GM12891 (cell line): ENCODE measurements around the gene ZNF208. TPM values are rescaled to one million over a fixed set of nuclear protein-coding genes. Genes with fewer than 3 reads are reported as not detected.
"Not testable (repeated sequence)": the region's sequence is repeated elsewhere in the genome, so short reads cannot be mapped to it uniquely, and the experiment has no call there.

Source experiments
- DNase-seq: peaks from one replicate; pipeline ENCODE4 v3.0.0; 2011; ENCODE audit warnings: low spot score; ENCODE audit not compliant: insufficient read length
- FAIRE-seq: peaks from 2 replicates; lab custom pipeline; 2011; peaks lifted over from hg19 to GRCh38; lab: Jason Lieb, UNC
- PAX5 ChIP-seq: IDR thresholded peaks from 2 replicates; pipeline ENCODE4 v1.6.1; 2011; ENCODE audit warnings: low read length, moderate library complexity, mild to moderate bottlenecking; ENCODE audit not compliant: insufficient read depth, severe bottlenecking
- POLR2A ChIP-seq: IDR thresholded peaks from 2 replicates; pipeline ENCODE4 v1.6.1; 2011; ENCODE audit warnings: low read depth, low read length, control low read depth
- POLR2AphosphoS5 ChIP-seq: IDR thresholded peaks from 2 replicates; pipeline ENCODE4 v1.6.1; 2011; ENCODE audit warnings: low read depth, low read length, control low read depth
- POU2F2 ChIP-seq: IDR thresholded peaks from 2 replicates; pipeline ENCODE4 v1.6.1; 2011; ENCODE audit warnings: low read depth, mild to moderate bottlenecking, control low read depth, low read length, moderate library complexity
- SPI1 ChIP-seq: IDR thresholded peaks from 2 replicates; pipeline ENCODE4 v1.6.1; 2011; ENCODE audit warnings: low read depth, low read length, control low read depth
- TAF1 ChIP-seq: IDR thresholded peaks from 2 replicates; pipeline ENCODE4 v1.6.1; 2011; ENCODE audit warnings: low read depth, low read length, control low read depth
- polyA plus RNA-seq: library from polyadenylated mRNA; unstranded; fragments of >200 nt; gene quantifications from one replicate; pipeline ENCODE4 v1.2.1, GENCODE V29; 2012; ENCODE audit warnings: low read depth, missing spikeins, inconsistent platforms; ENCODE audit not compliant: missing spikeins

The ZNF208 gene
- polyA plus RNA-seq = 0.08 TPM

- DNase-seq, FAIRE-seq: not testable (repeated sequence)
These were observed at the start of gene ZNF208 for GRCh38 chr19:22010437-22011143. Gene ZNF208 (minus strand): TSS chr19:22010943. CDS start chr19:22010794, 149 bp downstream.

- DNase-seq (no peak), FAIRE-seq (no peak)
- no peak for TF ChIP-seq TAF1
- no peak for TF ChIP-seq SPI1
- no peak for TF ChIP-seq POLR2AphosphoS5
- TF ChIP-seq POU2F2 = no peak
- TF ChIP-seq PAX5 = no peak
- no peak for TF ChIP-seq POLR2A
These were observed 41.9 kb upstream of the ZNF208 start for GRCh38 chr19:22052644-22053013.

- not testable (repeated sequence) for DNase-seq, FAIRE-seq
These were observed 30.4 kb upstream of the ZNF208 start for GRCh38 chr19:22041151-22041550.

- no peak for FAIRE-seq
- no peak for DNase-seq
- TF ChIP-seq POLR2A = no peak
- TF ChIP-seq TAF1 = no peak
- TF ChIP-seq SPI1 = no peak
- TF ChIP-seq POU2F2 = no peak
- TF ChIP-seq POLR2AphosphoS5 = no peak
- TF ChIP-seq PAX5 = no peak
These were observed 19.9 kb upstream of the ZNF208 start for GRCh38 chr19:22030680-22031079.

- TF ChIP-seq TAF1 (no peak), POLR2AphosphoS5 (no peak), SPI1 (no peak), PAX5 (no peak), POU2F2 (no peak), POLR2A (no peak)
- DNase-seq = no peak
- no peak for FAIRE-seq
These were observed 15.9 kb upstream of the ZNF208 start for GRCh38 chr19:22026687-22027086.

GRCh38 chr19:22025539-22025938, 14.8 kb upstream of the ZNF208 start:
- not testable (repeated sequence) for FAIRE-seq, DNase-seq

- FAIRE-seq = no peak
- DNase-seq = no peak
- TF ChIP-seq SPI1 (no peak), POLR2AphosphoS5 (no peak), POU2F2 (no peak), POLR2A (no peak), TAF1 (no peak), PAX5 (no peak)
These were observed 40.3 kb downstream of the ZNF208 start for GRCh38 chr19:21970466-21970865.

GRCh38 chr19:21947775-21948174, 63.0 kb downstream of the ZNF208 start:
- TF ChIP-seq POLR2A (no peak), POLR2AphosphoS5 (no peak), SPI1 (no peak), PAX5 (no peak), POU2F2 (no peak), TAF1 (no peak)
- FAIRE-seq = no peak
- no peak for DNase-seq

- DNase-seq (no peak), FAIRE-seq (no peak)
- no peak for TF ChIP-seq POLR2AphosphoS5
- TF ChIP-seq POLR2A = no peak
- TF ChIP-seq SPI1 = no peak
- TF ChIP-seq TAF1 = no peak
- no peak for TF ChIP-seq POU2F2
- TF ChIP-seq PAX5 = no peak
These were observed 70.1 kb downstream of the ZNF208 start for GRCh38 chr19:21940684-21941083.

- no peak for DNase-seq
- no peak for TF ChIP-seq SPI1
- no peak for TF ChIP-seq TAF1
- TF ChIP-seq PAX5 = no peak
- no peak for TF ChIP-seq POLR2A
- no peak for TF ChIP-seq POLR2AphosphoS5
- no peak for TF ChIP-seq POU2F2
- no peak for FAIRE-seq
These were observed 76.2 kb downstream of the ZNF208 start for GRCh38 chr19:21934593-21934992.

- TF ChIP-seq TAF1 = no peak
- TF ChIP-seq POLR2AphosphoS5 = no peak
- TF ChIP-seq PAX5 = no peak
- no peak for TF ChIP-seq POLR2A
- no peak for TF ChIP-seq SPI1
- no peak for TF ChIP-seq POU2F2
- FAIRE-seq (no peak), DNase-seq (no peak)
These were observed 76.6 kb downstream of the ZNF208 start for GRCh38 chr19:21934131-21934530.

- DNase-seq (no peak), FAIRE-seq (no peak)
- TF ChIP-seq POLR2AphosphoS5 = no peak
- TF ChIP-seq SPI1 = no peak
- no peak for TF ChIP-seq POLR2A
- TF ChIP-seq POU2F2 = no peak
- TF ChIP-seq PAX5 = no peak
- TF ChIP-seq TAF1 = no peak
These were observed 88.5 kb downstream of the ZNF208 start for GRCh38 chr19:21922276-21922675.

GRCh38 chr19:21921691-21922180, 89.0 kb downstream of the ZNF208 start:
- DNase-seq (no peak), FAIRE-seq (no peak)
- TF ChIP-seq PAX5 = no peak
- no peak for TF ChIP-seq SPI1
- TF ChIP-seq TAF1 = no peak
- TF ChIP-seq POLR2AphosphoS5 = no peak
- TF ChIP-seq POU2F2 = no peak
- TF ChIP-seq POLR2A = no peak
